OCI-LY7 (cell line): ENCODE measurements around the gene KAT2B.

Source experiments
- CTCF ChIP-seq: fragments of 200-600 bp; sonication (generic); conservative IDR thresholded peaks from 2 replicates; pipeline ENCODE4 v1.5.1; 2014; ENCODE audit warnings: mild to moderate bottlenecking, antibody characterized with exemption, low read length, moderate library complexity, mixed read lengths
- EZH2phosphoT487 ChIP-seq: fragments of 200-600 bp; sonication (generic); IDR thresholded peaks from 2 replicates; pipeline ENCODE4 v1.6.1; 2018; ENCODE audit warnings: low read depth, borderline replicate concordance, mild to moderate bottlenecking, mixed run types, antibody characterized with exemption, low read length, moderate library complexity, mixed read lengths

DNA sequence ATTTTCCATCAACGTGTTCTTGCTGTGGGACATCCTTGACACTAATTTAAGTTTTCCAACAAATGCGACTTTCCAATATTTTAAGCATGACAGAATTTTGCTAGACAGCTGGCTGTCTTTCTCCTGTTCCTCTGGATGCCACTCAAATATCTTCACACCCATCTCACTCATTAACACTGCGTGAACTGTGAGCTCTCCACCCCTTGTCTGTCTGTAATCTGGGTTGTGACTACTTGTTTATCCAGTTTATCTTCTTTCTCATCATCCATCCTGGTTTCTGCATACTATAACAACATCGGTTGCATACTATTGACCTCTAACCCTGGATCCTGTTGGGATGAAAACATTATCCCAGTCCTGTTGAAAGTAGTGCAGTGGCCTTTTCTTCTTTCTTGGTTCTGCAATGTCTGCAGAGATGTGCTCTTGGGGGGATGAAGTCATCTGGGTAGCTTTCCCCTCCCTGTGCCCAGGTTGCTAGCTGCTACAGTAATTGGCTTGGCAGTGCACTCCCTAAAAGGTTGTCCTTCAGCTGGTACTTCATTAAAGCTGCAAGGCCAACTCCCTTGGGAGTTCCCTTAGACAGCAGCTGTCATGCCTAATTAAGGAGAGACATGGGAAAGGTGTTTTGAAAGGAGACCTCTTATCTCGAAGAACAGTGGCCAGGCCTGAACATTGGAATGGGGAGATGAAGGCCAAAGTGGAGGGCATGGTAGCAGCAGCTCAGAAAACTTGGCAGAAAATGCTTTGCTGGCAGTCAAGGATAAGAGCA, 24.7 kb downstream of the KAT2B start:
- TF ChIP-seq CTCF (no peak), EZH2phosphoT487 (no peak)
